Measurements from ENCODE around the gene DNAH1.

The DNAH1 gene

DNA sequence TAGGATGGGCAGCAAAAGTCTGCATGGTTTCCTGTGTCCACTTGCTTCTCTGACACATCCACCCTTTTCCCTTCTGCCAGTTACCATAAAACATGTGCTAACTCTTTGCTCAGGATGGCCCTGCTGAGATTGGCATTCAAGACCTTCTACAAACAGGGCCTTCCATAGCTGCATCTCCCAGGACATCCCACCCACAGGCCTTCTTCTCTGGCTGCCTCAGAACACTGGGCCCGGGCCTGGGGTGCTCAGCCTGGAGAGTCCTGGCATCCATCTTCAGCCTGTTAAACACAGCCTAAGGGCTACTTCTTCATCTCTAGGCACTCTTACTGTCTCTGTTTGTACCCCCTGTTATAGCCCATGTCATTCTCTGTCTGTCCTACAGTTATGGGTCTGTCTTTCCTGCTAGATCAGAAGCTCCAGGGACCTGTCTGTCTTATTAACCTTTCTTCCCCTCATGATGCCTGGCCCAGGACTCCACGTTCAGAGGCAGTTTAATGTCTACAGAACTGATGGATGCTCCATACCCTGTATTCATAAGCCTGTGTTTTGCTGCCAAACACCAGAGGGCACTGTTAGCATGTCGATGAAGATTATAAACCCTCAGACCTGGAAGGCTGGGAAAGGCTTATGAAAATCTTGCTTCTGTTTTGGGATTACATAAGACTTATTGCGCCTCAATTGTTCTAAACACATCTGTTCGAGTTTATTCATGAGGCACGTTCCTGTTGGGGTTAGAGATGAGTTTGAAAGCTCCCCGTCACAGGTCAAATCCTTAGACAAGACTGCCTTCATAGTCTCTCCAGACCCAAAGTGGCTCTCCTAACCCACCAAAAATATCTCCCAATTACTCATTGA, 112.3 kb downstream of the DNAH1 start:
- Mint-ChIP-seq H3K36me3 (no peaks in the 10 kb centered on the region), H3K4me3 (no peak overlapping the region), H3K9me3 (no peaks in the 10 kb centered on the region), H3K27me3 (peaks cover 28% of the 10 kb centered on the region), H3K4me1 (peaks cover 2% of the 10 kb centered on the region), H3K27ac (no peak overlapping the region)
- peak; percentile 55 for DNase-seq
- CTCF ChIA-PET, result interaction anchor here (0.7 to 3.0 kb wide), 14 partner anchors 8 to 45 kb away, joined by 3 to 69 read pairs (median 4); partner anchors contain the start of gene SEMA3G

DNA sequence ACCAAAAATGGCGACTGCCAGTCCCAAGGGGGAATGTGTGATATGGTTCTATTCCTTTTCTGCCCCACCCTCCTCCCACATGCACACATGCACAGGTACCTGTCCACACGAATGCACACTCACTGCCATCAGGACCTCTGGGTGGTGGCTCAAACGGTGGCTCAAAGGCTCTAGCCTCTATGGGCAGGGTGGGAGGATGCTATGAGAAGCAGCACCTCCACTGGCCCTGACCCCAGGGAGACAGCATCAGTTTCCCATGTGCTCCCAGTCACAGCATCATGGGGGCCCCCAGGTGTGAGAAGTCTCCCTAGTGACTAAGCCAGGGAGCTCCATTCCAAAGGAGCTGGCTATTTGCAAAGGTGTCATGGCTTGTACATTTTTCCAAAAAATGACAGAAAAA, 112.9 kb downstream of the DNAH1 start:
- H3K27me3 Mint-ChIP-seq, result peaks cover 29% of the 10 kb centered on the region
- CTCF ChIA-PET, result interaction anchor here (0.8 to 3.0 kb wide), 6 partner anchors 8 to 19 kb away, joined by 4 to 69 read pairs (median 6); partner anchors contain the start of gene SEMA3G
- H3K4me1 Mint-ChIP-seq, result peaks cover 2% of the 10 kb centered on the region
- DNase-seq, result no peak
- no peaks in the 10 kb centered on the region for H3K9me3 Mint-ChIP-seq
- no peak overlapping the region for H3K4me3 Mint-ChIP-seq
- H3K36me3 Mint-ChIP-seq, result no peaks in the 10 kb centered on the region
- no peak overlapping the region for H3K27ac Mint-ChIP-seq

- no peak for DNase-seq
- Mint-ChIP-seq H3K36me3 (no peaks in the 10 kb centered on the region), H3K4me3 (no peak overlapping the region), H3K27me3 (peaks cover 36% of the 10 kb centered on the region), H3K27ac (no peak overlapping the region), H3K4me1 (peaks cover 2% of the 10 kb centered on the region), H3K9me3 (no peaks in the 10 kb centered on the region)
- CTCF ChIA-PET, result interaction anchor here (1.0 to 4.0 kb wide), 3 partner anchors 17 to 68 kb away, joined by 3 to 69 read pairs (median 22); partner anchors contain the start of gene SEMA3G
Observed at GRCh38 chr3:52429779-52430415, 113.8 kb downstream of the DNAH1 start.

- peaks cover 40% of the 10 kb centered on the region for H3K27me3 Mint-ChIP-seq
- no peak for DNase-seq
- no peak overlapping the region for H3K27ac Mint-ChIP-seq
- no peaks in the 10 kb centered on the region for H3K36me3 Mint-ChIP-seq
- H3K9me3 Mint-ChIP-seq, result no peaks in the 10 kb centered on the region
- H3K4me3 Mint-ChIP-seq, result no peak overlapping the region
- peaks cover 2% of the 10 kb centered on the region for H3K4me1 Mint-ChIP-seq
- CTCF ChIA-PET, result interaction anchor here (0.6 to 4.0 kb wide), 4 partner anchors 9 to 672 kb away, joined by 3 to 22 read pairs (median 3); no protein-coding TSS in a partner anchor
Observed at GRCh38 chr3:52430416-52430810, 114.3 kb downstream of the DNAH1 start.

GRCh38 chr3:52431459-52432223, 115.5 kb downstream of the DNAH1 start:
- peaks cover 44% of the 10 kb centered on the region for H3K27me3 Mint-ChIP-seq
- H3K9me3 Mint-ChIP-seq, result no peaks in the 10 kb centered on the region
- no peaks in the 10 kb centered on the region for H3K36me3 Mint-ChIP-seq
- no peak overlapping the region for H3K27ac Mint-ChIP-seq
- H3K4me3 Mint-ChIP-seq, result no peak overlapping the region
- no peak for DNase-seq
- peaks cover 2% of the 10 kb centered on the region for H3K4me1 Mint-ChIP-seq
- CTCF ChIA-PET, result interaction anchor here (0.6 to 4.0 kb wide), 4 partner anchors 10 to 19 kb away, joined by 3 to 22 read pairs (median 4); no protein-coding TSS in a partner anchor

GRCh38 chr3:52432225-52432624, 116.1 kb downstream of the DNAH1 start:
- no peak overlapping the region for H3K4me3 Mint-ChIP-seq
- no peaks in the 10 kb centered on the region for H3K9me3 Mint-ChIP-seq
- no peak overlapping the region for H3K27ac Mint-ChIP-seq
- no peaks in the 10 kb centered on the region for H3K36me3 Mint-ChIP-seq
- peaks cover 44% of the 10 kb centered on the region for H3K27me3 Mint-ChIP-seq
- no peak for DNase-seq
- H3K4me1 Mint-ChIP-seq, result peaks cover 2% of the 10 kb centered on the region
- CTCF ChIA-PET, result interaction anchor here (0.9 to 4.0 kb wide), 3 partner anchors 10 to 20 kb away, joined by 3 to 22 read pairs (median 4); no protein-coding TSS in a partner anchor

- Mint-ChIP-seq H3K4me1 (peaks cover 2% of the 10 kb centered on the region), H3K27ac (no peak overlapping the region), H3K9me3 (no peaks in the 10 kb centered on the region), H3K36me3 (no peaks in the 10 kb centered on the region), H3K4me3 (no peak overlapping the region), H3K27me3 (peaks cover 45% of the 10 kb centered on the region)
- DNase-seq, result no peak
- CTCF ChIA-PET, result interaction anchor here (1.0 to 4.0 kb wide), 5 partner anchors 9 to 20 kb away, joined by 3 to 22 read pairs (median 4); partner anchors contain the start of gene SEMA3G
Observed at GRCh38 chr3:52432691-52433141, 116.6 kb downstream of the DNAH1 start.

- Mint-ChIP-seq H3K4me3 (no peak overlapping the region), H3K9me3 (no peaks in the 10 kb centered on the region), H3K36me3 (no peaks in the 10 kb centered on the region), H3K4me1 (peaks cover 2% of the 10 kb centered on the region), H3K27me3 (peaks cover 38% of the 10 kb centered on the region), H3K27ac (no peak overlapping the region)
- CTCF ChIA-PET, result interaction anchor here (1.0 to 4.0 kb wide), 4 partner anchors 9 to 21 kb away, joined by 3 to 22 read pairs (median 5); partner anchors contain the start of gene SEMA3G
- DNase-seq, result no peak
Observed at GRCh38 chr3:52433328-52433995, 117.3 kb downstream of the DNAH1 start.

DNA sequence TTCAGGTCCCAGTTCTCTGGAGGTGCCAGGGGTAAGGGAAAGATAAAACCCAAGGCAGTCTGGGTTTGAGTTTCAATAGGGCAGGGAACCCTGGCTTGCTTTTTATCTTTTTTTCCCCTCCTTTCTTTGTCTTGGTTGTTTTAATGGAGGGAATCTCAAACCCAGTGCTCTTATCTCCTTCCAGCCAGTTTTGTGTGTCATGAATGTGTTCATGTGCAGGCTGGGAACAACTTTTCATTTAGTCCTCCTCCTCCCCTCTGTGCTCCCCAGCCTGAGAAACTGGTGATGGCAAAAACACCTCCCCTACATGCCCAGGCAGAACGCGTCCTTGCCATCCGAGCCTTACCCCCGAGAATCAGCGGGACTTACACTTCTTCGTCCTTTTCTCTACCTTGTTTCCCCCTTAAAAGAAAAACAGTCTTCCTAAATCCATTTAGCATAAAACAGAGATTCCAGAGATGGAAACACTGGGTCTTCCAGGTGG, 117.9 kb downstream of the DNAH1 start:
- no peak overlapping the region for H3K27ac Mint-ChIP-seq

GRCh38 chr3:52434491-52435115, 118.5 kb downstream of the DNAH1 start:
- H3K4me1 Mint-ChIP-seq, result peaks cover 2% of the 10 kb centered on the region
- DNase-seq, result no peak
- H3K36me3 Mint-ChIP-seq, result no peaks in the 10 kb centered on the region
- no peak overlapping the region for H3K4me3 Mint-ChIP-seq
- no peak overlapping the region for H3K27ac Mint-ChIP-seq
- peaks cover 40% of the 10 kb centered on the region for H3K27me3 Mint-ChIP-seq
- no peaks in the 10 kb centered on the region for H3K9me3 Mint-ChIP-seq
- CTCF ChIA-PET, result interaction anchor here (1.3 kb wide), 1 partner anchor 11 kb away, joined by 7 read pairs; the partner anchor contains the start of gene SEMA3G

More for the DNA sequence above, 117.9 kb downstream of the DNAH1 start:
- CTCF ChIA-PET, result interaction anchor here (1.7 to 4.0 kb wide), 2 partner anchors 13 to 22 kb away, joined by 7 to 22 read pairs; no protein-coding TSS in a partner anchor
- DNase-seq, result no peak
- Mint-ChIP-seq H3K27me3 (peaks cover 36% of the 10 kb centered on the region), H3K36me3 (no peaks in the 10 kb centered on the region), H3K4me3 (no peak overlapping the region), H3K9me3 (no peaks in the 10 kb centered on the region), H3K4me1 (peaks cover 2% of the 10 kb centered on the region)

- Mint-ChIP-seq H3K36me3 (no peaks in the 10 kb centered on the region), H3K27me3 (peaks cover 41% of the 10 kb centered on the region), H3K4me1 (peaks cover 2% of the 10 kb centered on the region), H3K9me3 (no peaks in the 10 kb centered on the region), H3K4me3 (no peak overlapping the region), H3K27ac (no peak overlapping the region)
- no peak for DNase-seq
- CTCF ChIA-PET, result interaction anchor here (1.3 to 1.5 kb wide), 2 partner anchors 10 to 23 kb away, joined by 7 read pairs; partner anchors contain the start of gene SEMA3G
Observed at GRCh38 chr3:52435246-52436101, 119.4 kb downstream of the DNAH1 start.

Measured in activated naive CD4-positive, alpha-beta T cell treated with anti-CD3 and anti-CD28 coated beads, Interleukin-2, amount 10 ng/mL, durations not matched to agents 7 days and 5 days (primary cell).